GM18505 (cell line): ENCODE data around the gene CASK.

ENCODE experiments used
- ATAC-seq: cut with Tn5 transposase; IDR thresholded peaks from one replicate; pipeline ENCODE4 v1.9.1; 2021; ENCODE audit not compliant: unreplicated experiment
- POLR2A ChIP-seq: IDR thresholded peaks from 4 replicates; pipeline ENCODE4 v1.6.1; 2011; ENCODE audit warnings: borderline replicate concordance; ENCODE audit not compliant: insufficient read depth, insufficient read length; ENCODE audit errors: extremely low read depth

Gene CASK

GRCh38 chrX:41923978-41924683 lies 777 bp upstream of the CASK start:
- no peak for TF ChIP-seq POLR2A
- ATAC-seq = no peak

- TF ChIP-seq POLR2A = no peak
- no peak for ATAC-seq
Observed at GRCh38 chrX:41922431-41923151, 763 bp downstream of the CASK start.

GRCh38 chrX:41921492-41922430 lies 1.6 kb downstream of the CASK start:
- no peak for TF ChIP-seq POLR2A
- no peak for ATAC-seq

- TF ChIP-seq POLR2A = no peak
- ATAC-seq = no peak
Observed at GRCh38 chrX:41919870-41920269, 3.5 kb downstream of the CASK start.

- no peak for TF ChIP-seq POLR2A
- no peak for ATAC-seq
Observed at GRCh38 chrX:41917517-41917916, 5.8 kb downstream of the CASK start.

- no peak for TF ChIP-seq POLR2A
- ATAC-seq = no peak
Observed at GRCh38 chrX:41913476-41913875, 9.9 kb downstream of the CASK start.

GRCh38 chrX:41912923-41913322 lies 10.4 kb downstream of the CASK start:
- no peak for TF ChIP-seq POLR2A
- no peak for ATAC-seq

GRCh38 chrX:41909068-41909467 lies 14.3 kb downstream of the CASK start:
- TF ChIP-seq POLR2A = no peak
- ATAC-seq = no peak

GRCh38 chrX:41906515-41907187 lies 16.7 kb downstream of the CASK start:
- ATAC-seq = no peak
- no peak for TF ChIP-seq POLR2A

- ATAC-seq = no peak
- no peak for TF ChIP-seq POLR2A
Observed at GRCh38 chrX:41903544-41903943, 19.8 kb downstream of the CASK start.

- no peak for ATAC-seq
- TF ChIP-seq POLR2A = no peak
Observed at GRCh38 chrX:41900321-41900720, 23.0 kb downstream of the CASK start.

GRCh38 chrX:41895826-41896225 lies 27.5 kb downstream of the CASK start:
- ATAC-seq = no peak
- no peak for TF ChIP-seq POLR2A

GRCh38 chrX:41890026-41890423 lies 33.3 kb downstream of the CASK start:
- TF ChIP-seq POLR2A = no peak
- ATAC-seq = no peak
